ENCODE data around the gene PHACTR4.
A peak's percentile ranks its signal among the peaks of the same experiment; 100 is the strongest.
"Not testable (repeated sequence)": the region's sequence is repeated elsewhere in the genome, so short reads cannot be mapped to it uniquely, and the experiment has no call there.

Gene PHACTR4

GRCh38 chr1:28373450-28373849 lies 3.9 kb downstream of the PHACTR4 start:
- DNase-seq = peak; percentile 29

- DNase-seq = peak; percentile 29
Measured at GRCh38 chr1:28374297-28374696, 4.8 kb downstream of the PHACTR4 start.

GRCh38 chr1:28375598-28375997 lies 6.1 kb downstream of the PHACTR4 start:
- not testable (repeated sequence) for DNase-seq

- DNase-seq = not testable (repeated sequence)
Measured at GRCh38 chr1:28376195-28376594, 6.7 kb downstream of the PHACTR4 start.

DNA sequence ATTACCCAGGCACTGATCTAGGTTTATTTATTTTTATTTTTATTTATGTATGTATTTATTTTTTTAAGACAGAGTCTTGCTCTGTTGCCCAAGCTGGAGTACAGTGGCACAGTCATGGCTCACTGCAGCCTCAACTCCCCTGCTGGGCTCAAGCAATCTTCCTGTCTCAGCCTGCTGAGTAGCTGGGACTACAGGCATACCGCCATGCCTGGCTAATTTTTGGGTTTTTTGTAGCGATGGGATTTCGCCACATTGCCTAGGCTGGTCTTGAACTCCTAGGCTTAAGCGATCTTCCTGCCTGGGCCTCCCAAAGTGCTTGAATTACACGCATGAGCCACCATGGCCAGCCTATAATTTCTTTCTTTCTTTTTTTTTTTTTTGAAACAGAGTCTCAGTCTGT lies 9.4 kb downstream of the PHACTR4 start:
- no peak for DNase-seq

GRCh38 chr1:28380394-28380793 lies 10.9 kb downstream of the PHACTR4 start:
- no peak for DNase-seq

- DNase-seq = not testable (repeated sequence)
Measured at GRCh38 chr1:28383785-28384184, 14.2 kb downstream of the PHACTR4 start.

DNA sequence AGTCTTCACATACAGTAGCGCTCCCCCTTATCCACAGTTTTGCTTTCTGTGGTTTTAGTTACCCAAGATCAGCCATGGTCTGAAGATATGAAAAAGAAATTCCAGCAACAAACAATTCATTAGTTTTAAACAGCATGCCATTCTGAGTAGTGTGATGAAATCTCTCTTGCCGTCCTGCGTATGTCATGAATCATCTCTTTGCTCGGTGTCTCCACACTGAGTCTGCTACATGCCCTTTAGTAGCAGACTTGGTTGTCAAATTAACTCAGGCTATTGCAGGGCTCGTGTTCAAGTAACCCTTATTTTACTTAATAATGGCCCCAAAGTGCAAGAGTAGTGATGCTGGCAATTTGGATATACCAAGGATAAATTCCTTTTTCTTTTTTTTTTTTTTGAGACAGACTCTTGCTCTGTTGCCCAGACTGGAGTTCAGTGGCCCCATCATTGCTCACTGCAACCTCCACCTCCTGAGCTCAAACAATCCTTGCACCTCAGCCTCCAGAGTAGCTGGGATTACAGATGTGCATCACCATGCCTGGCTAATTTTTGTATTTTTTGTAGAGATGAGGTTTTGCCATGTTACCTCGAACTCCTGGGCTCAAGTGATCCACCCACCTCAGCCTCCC lies 22.6 kb downstream of the PHACTR4 start:
- DNase-seq = peak; percentile 91

GRCh38 chr1:28394136-28394535 lies 24.6 kb downstream of the PHACTR4 start:
- DNase-seq = no peak

DNA sequence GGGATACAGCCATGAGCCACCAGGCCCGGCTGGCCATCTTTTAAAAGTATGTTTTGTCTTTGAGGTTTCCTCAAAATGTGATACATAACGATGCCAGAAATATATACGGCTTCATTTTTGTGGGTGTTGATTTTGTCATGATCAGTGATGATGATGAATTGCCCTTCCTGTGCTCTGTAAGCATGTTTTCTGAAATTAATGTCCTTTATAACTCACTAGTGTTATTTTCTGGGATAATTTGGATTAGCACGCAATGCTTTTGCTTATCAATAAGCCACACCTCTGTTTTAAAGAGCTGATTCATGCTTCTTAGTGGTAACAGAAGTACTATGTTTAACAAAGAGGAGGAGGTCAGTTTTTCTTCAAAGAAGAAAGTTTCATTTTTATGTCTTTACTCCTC lies 25.6 kb downstream of the PHACTR4 start:
- no peak for DNase-seq

DNA sequence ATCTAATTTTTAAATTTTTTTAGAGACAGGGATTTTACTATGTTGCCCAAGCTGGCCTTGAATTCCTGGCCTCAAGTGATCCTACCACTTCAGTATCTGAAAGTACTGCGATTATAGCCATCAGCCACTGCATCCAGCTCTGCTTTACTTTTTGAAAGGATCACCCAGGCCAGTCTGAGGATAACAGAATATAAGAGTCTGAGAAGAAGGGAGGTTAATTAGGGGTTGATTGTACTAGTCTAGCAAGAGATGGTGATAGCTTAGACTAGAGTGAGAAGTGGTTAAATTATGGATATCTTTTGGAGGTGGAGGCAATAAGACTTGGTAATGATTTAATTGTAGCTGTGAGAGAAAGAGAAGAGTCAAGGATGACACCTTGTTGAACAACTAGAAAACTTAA lies 32.2 kb downstream of the PHACTR4 start:
- DNase-seq = no peak

DNA sequence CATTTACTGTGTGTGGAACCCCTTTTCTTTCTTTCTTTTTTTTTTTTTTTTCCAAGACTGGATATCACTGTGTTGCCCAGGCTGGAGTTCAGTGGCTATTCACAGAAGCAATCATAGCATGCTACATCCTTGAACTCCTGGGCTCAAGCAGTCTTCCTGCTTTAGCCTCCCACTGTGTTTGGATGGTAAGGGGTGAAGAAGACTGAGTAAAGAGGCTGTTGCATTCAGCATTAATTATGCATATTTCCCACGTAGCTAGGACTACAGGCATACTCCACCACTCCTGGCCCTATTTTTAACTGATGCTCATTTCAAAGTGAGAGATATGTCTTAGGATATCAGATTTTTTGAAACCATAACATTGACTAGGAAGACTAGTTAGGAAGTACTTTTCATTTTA lies 39.5 kb downstream of the PHACTR4 start:
- DNase-seq = no peak

GRCh38 chr1:28411656-28412055 lies 42.1 kb downstream of the PHACTR4 start:
- DNase-seq = no peak

GRCh38 chr1:28412731-28413130 lies 43.2 kb downstream of the PHACTR4 start:
- DNase-seq = no peak

- DNase-seq = no peak
Measured at GRCh38 chr1:28416509-28417194, 47.1 kb downstream of the PHACTR4 start.

DNA sequence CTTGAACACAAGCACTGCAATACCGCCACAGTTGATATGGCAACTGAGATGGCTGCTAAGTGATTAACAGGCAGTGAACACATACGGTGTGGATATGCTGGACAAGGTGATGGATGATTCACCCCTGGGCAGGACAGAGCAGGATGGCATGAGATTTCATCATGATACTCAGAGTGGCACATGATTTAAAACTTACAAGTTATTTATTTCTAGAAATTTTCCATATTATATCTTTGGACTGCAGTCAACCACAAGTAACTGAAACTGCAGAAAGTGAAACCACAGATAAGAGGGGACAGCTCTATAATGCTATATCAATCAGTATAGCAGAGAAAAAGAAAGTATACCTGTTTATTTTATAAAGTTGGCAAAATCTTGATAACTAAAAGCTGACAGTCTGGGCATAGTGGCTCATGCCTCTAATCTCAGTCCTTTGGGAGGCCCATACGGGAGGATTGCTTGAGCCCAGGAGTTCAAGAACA lies 47.9 kb downstream of the PHACTR4 start:
- DNase-seq = peak; percentile 43

GRCh38 chr1:28417926-28418637 lies 48.5 kb downstream of the PHACTR4 start:
- DNase-seq = no peak

DNA sequence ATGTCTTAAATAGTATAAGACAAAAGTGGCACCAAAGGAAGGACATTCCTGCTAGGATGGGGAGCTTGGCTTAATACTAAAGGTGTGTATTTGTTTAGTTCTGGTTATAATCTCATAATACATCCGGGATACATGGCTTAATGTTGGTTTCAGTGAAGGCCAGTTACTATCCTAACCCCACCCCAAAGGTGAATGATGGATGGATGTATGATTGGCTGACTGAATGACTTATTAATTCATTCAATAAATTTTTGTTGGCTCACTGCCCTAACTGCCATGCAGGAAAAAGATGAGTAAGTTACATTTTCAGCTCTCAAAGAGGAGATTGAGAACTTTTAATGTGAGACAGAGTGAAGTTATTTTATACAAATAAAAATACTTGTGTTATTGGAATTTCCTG lies 52.2 kb downstream of the PHACTR4 start:
- DNase-seq = no peak

GRCh38 chr1:28426831-28427230 lies 57.3 kb downstream of the PHACTR4 start:
- DNase-seq = no peak

DNA sequence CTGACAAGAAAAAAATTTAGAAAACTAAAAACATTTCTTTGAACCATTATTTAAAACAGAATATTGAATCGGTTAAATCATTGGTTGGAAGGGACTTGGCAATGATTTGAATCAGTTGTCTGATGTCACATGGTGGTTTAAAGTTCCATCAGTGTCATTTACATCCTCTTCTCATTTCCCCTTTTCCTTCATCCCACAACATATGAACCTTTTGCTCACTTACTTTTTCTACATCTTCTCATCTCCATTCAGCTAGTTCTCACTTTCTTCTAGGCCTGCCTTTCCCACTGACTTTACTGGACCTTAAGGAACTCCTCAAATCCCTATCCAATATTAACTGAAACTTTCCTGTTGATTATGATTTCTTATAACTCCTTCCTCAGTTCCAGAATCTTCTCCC lies 58.5 kb downstream of the PHACTR4 start:
- no peak for DNase-seq

DNA sequence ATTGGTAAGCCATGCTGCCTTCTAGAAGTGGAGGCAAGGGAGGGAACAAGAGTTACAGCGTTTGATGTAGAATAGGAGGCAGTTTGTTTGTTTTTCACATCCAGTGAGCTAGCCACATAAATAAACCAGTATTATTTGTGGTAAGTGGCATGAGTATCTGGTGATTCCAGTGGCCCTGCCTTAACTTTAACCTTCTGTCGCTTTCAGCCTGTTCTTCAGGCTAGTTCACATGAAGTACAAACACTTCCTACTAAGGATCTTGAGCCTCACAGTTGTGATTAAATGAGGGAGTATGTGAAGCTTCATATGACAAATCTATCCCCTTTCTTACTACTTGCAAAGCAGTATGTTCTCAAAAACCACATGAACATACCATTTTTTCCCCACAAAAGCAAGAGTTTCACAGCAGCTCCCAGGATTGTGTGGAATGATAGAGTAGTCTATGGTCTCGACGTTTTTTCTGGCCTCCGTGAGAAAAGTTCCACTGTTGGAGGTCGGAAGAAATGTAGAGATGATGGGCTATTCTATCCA lies 59.5 kb downstream of the PHACTR4 start:
- DNase-seq = no peak

DNA sequence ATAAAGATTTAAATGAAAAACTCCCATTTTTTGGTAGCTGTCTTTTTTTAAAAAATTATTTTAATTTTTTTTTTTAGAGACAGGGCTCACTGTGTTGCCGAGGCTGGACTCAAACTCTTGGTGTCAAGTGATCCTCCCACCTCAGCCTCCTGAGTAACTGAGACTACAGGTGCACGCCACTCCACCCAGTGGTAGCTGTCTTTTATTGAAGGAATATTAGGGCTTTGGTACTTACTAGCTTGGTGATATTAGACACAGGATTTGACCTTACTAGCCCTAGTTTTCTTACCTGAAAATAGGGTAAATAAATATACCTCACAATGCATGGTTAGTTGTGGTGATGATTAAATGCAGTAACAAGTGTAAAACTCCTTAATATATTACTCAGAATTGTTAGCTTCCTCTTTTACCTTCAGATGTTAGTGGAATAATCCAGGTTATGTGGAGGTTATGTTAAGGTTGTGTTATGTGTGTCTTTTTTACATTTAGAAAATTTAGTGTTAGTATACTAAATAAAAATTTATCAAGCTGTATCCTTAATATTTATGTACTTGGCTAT lies 66.8 kb downstream of the PHACTR4 start:
- DNase-seq = no peak

DNA sequence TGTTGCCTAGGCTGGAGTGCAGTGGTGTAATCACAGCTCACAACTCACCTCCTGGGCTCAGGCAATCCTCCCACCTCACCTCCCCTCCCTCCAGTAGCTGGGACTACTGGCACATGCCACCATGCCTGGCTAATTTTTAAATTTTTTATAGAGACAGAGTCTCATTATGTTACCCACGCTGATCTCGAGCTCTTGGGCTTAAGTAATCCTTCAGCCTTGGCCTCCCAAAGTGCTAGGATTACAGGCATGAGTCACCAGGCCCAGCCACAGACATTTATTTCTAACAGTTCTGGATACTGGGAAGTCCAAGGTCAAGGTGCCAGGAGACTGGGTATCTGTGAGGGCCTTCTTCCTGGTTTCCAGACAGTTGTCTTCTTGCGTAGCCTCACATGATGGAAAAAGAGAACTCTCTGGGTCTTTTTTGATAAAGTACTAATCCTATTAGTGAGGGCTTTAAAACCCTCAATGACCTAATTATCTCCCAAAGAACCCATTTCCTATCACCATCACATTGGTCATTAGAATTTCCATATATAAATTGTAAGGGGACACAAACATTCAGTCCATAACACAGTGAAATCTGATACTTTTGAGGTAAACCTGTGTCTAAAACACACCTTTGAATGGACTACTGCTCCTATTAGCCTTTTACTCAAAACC lies 67.9 kb downstream of the PHACTR4 start:
- peak; percentile 80 for DNase-seq
